Keratinocyte (primary cell): Measurements from ENCODE around the gene AHRR. TPM values are rescaled to one million over a fixed set of nuclear protein-coding genes. Genes with fewer than 3 reads are reported as not detected.

ENCODE experiments used
- DNase-seq: peaks from one replicate; pipeline ENCODE4 v3.0.0-alpha.2; 2011; ENCODE audit warnings: low read depth, missing footprints, low spot score
- FAIRE-seq: peaks from 2 replicates; lab custom pipeline; 2011; peaks lifted over from hg19 to GRCh38; lab: Jason Lieb, UNC
- H2AFZ ChIP-seq: 2 replicates; pipeline ENCODE4 v1.6.0; 2012; ENCODE audit warnings: low read length, control low read depth, inconsistent platforms; ENCODE audit not compliant: control insufficient read depth
- H3K27ac ChIP-seq: 2 replicates; pipeline ENCODE4 v1.5.1; 2011; ENCODE audit warnings: low read length; ENCODE audit not compliant: control insufficient read depth, insufficient read depth
- H3K27me3 ChIP-seq: 3 replicates; pipeline ENCODE4 v1.6.0; 2011; ENCODE audit warnings: low read length; ENCODE audit not compliant: control insufficient read depth, insufficient read depth; ENCODE audit errors: extremely low read depth
- H3K36me3 ChIP-seq, 2 experiments: 2 replicates in 1 of 2; 3 replicates in 1 of 2; pipeline ENCODE4 v1.5.1; 2011; ENCODE audit warnings: low read length in 2 of 2, mild to moderate bottlenecking in 1 of 2; ENCODE audit not compliant: control insufficient read depth in 2 of 2, insufficient read depth in 2 of 2; ENCODE audit errors: extremely low read depth in 1 of 2
- H3K4me1 ChIP-seq: 3 replicates; pipeline ENCODE4 v1.5.1; 2011; ENCODE audit warnings: low read length; ENCODE audit not compliant: control insufficient read depth, insufficient read depth; ENCODE audit errors: extremely low read depth
- H3K4me2 ChIP-seq: 3 replicates; pipeline ENCODE4 v1.6.0; 2011; ENCODE audit warnings: low read depth, low read length; ENCODE audit not compliant: control insufficient read depth, insufficient read depth; ENCODE audit errors: extremely low read depth
- H3K4me3 ChIP-seq, 3 experiments: fragments of 200-600 bp in 1 of 3; sonication (generic) in 1 of 3; 2 replicates in 2 of 3; 3 replicates in 1 of 3; pipeline ENCODE4 v1.5.1; 2011 to 2016; ENCODE audit warnings: low read length in 3 of 3, mild to moderate bottlenecking in 3 of 3, control low read depth in 2 of 3, inconsistent platforms in 1 of 3, low read depth in 1 of 3, mixed read lengths in 1 of 3, mixed run types in 1 of 3, moderate library complexity in 1 of 3; ENCODE audit not compliant: control insufficient read depth in 2 of 3, insufficient read depth in 2 of 3; ENCODE audit errors: extremely low read depth in 1 of 3
- H3K79me2 ChIP-seq: 2 replicates; pipeline ENCODE4 v1.6.0; 2012; ENCODE audit warnings: low read length; ENCODE audit not compliant: control insufficient read depth, insufficient read depth
- H3K9ac ChIP-seq: 3 replicates; pipeline ENCODE4 v1.6.0; 2011; ENCODE audit warnings: low read length; ENCODE audit not compliant: control insufficient read depth, insufficient read depth; ENCODE audit errors: extremely low read depth
- H3K9me1 ChIP-seq: 3 replicates; pipeline ENCODE4 v1.6.0; 2011; ENCODE audit warnings: low read length; ENCODE audit not compliant: control insufficient read depth, insufficient read depth; ENCODE audit errors: extremely low read depth
- H3K9me3 ChIP-seq: 2 replicates; pipeline ENCODE4 v1.5.1; 2012; ENCODE audit warnings: low read depth, low read length; ENCODE audit not compliant: control insufficient read depth
- H4K20me1 ChIP-seq: 3 replicates; pipeline ENCODE4 v1.6.0; 2011; ENCODE audit warnings: low read length; ENCODE audit not compliant: control insufficient read depth, insufficient read depth; ENCODE audit errors: extremely low read depth
- EZH2 ChIP-seq: IDR thresholded peaks from one replicate; pipeline ENCODE4 v1.6.1; 2012; ENCODE audit warnings: inconsistent platforms, mild to moderate bottlenecking, low read length, moderate library complexity
- dilution Hi-C: fragments of 300-500 bp; cut with MboI; formaldehyde crosslinking; loops from one replicate; pipeline ENCODE4 v1.7.0; 2020; ENCODE audit warnings: low sequenced_read_pairs; ENCODE audit not compliant: extremely low pct_ligation_motif_present
- polyA plus RNA-seq, 5 experiments: library from polyadenylated mRNA; depleted of rRNA in 3 of 5; stranded (reverse) in 3 of 5; stranded (forward) in 1 of 5; unstranded in 1 of 5; fragments of >200 nt; gene quantifications; 1 replicate in 1 of 5; 2 replicates in 3 of 5; 3 replicates in 1 of 5; pipeline versions ENCODE4 v1.2.1 to v1.2.3, GENCODE V29; 2011 to 2012; ENCODE audit warnings: missing spikeins in 2 of 5, low read depth in 1 of 5, low replicate concordance in 1 of 5
- TF ChIP-seq, protein P1 (sequence below), 3 experiments: IDR thresholded peaks in 1 of 3; conservative IDR thresholded peaks in 1 of 3; optimal IDR thresholded peaks in 1 of 3; 2 replicates in 2 of 3; 3 replicates in 1 of 3; pipeline versions ENCODE3 to v1.5.1; 2011; ENCODE audit warnings: low read length in 3 of 3, mild to moderate bottlenecking in 3 of 3, moderate library complexity in 2 of 3, control low read depth in 1 of 3, inconsistent platforms in 1 of 3; ENCODE audit not compliant: insufficient read depth in 2 of 3; ENCODE audit errors: extremely low read depth in 1 of 3

Gene AHRR
- polyA plus RNA-seq, 1 donor (not counting 4 experiments of a cell fraction or from before 2014, with no cell fraction given), result 0.24 TPM

DNA sequence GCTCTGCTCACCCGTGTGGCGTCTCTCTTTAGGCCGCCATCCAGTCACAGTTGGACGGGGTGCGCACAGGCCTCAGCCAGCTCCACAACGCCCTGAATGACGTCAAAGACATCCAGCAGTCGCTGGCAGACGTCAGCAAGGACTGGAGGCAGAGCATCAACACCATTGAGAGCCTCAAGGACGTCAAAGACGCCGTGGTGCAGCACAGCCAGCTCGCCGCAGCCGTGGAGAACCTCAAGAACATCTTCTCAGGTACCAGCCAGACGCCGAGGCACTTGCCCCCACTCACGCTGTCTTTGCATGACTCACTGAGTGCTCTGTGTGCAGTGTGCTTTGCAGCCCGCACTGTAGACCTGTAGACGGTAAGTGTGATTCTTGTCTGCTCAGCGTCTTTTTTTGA, 126.0 kb downstream of the AHRR start:
- no peak for DNase-seq
- Histone ChIP-seq H3K9ac (no peak overlapping the region), H2AFZ (no peak overlapping the region), H3K4me2 (no peak overlapping the region), H3K79me2 (peaks cover 22% of the 10 kb centered on the region), H3K9me1 (no peaks in the 10 kb centered on the region), H3K36me3 (peaks cover 14 to 25% of the 10 kb centered on the region in 2 experiments), H3K9me3 (peaks cover 5% of the 10 kb centered on the region), H3K4me3 (no peak overlapping the region), H3K27me3 (no peaks in the 10 kb centered on the region), H3K4me1 (peaks cover 11% of the 10 kb centered on the region), H3K27ac (no peak overlapping the region), H4K20me1 (no peaks in the 10 kb centered on the region)
- dilution Hi-C loops, result no loop called here
- TF ChIP-seq, protein P1, sequence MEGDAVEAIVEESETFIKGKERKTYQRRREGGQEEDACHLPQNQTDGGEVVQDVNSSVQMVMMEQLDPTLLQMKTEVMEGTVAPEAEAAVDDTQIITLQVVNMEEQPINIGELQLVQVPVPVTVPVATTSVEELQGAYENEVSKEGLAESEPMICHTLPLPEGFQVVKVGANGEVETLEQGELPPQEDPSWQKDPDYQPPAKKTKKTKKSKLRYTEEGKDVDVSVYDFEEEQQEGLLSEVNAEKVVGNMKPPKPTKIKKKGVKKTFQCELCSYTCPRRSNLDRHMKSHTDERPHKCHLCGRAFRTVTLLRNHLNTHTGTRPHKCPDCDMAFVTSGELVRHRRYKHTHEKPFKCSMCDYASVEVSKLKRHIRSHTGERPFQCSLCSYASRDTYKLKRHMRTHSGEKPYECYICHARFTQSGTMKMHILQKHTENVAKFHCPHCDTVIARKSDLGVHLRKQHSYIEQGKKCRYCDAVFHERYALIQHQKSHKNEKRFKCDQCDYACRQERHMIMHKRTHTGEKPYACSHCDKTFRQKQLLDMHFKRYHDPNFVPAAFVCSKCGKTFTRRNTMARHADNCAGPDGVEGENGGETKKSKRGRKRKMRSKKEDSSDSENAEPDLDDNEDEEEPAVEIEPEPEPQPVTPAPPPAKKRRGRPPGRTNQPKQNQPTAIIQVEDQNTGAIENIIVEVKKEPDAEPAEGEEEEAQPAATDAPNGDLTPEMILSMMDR (optimal IDR thresholded peaks at IDR 0.05 in 1 of 3, IDR thresholded peaks at IDR 0.05 in 1 of 3, conservative IDR thresholded peaks at IDR 0.05 in 1 of 3; ENCODE audit: extremely low read depth in 1 of 3, insufficient read depth in 2 of 3, low read length in 3 of 3), result no peak
- TF ChIP-seq EZH2, result no peak
- FAIRE-seq, result no peak

DNA sequence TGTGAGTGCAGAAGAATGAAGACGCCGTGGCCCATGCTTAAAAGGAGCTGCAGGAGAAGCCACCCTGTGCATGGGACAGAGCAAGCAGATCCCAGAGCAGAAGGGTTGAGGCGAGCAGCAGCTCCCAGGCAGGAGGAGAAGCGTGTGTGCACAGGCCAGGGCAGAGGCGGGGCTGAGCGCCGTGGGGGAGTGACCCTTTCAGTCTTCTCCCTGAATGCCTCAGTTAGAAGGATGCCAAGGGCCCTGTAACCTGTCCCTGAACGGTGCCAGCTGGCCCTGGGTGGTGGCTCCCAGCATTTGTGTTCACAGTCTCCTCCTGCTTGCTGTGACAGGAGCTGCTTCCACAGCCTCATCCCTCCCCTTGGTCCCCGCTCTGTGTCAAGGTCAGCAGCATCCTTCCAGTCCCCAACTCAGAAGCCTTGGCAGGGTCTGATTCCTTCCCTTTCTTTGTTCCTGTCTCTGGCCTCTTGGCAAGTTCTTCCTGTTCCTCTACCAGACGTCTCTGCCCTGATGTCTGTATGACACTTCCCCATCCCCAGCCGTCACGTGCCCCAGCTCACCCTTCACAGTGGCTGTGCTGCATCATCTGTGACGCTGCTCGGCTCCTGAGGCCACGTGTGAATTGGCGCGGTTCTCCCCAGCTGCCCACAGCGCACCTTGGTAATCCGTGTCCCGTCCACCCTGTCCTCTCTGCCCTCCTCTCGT, 126.7 kb downstream of the AHRR start:
- Histone ChIP-seq H4K20me1 (no peaks in the 10 kb centered on the region), H3K9me1 (no peaks in the 10 kb centered on the region), H3K4me2 (no peak overlapping the region), H3K9me3 (peaks cover 5% of the 10 kb centered on the region), H3K4me3 (no peak overlapping the region), H3K9ac (no peak overlapping the region), H3K79me2 (peaks cover 21% of the 10 kb centered on the region), H3K27ac (no peak overlapping the region), H2AFZ (no peak overlapping the region), H3K36me3 (peaks cover 17 to 25% of the 10 kb centered on the region in 2 experiments), H3K27me3 (no peaks in the 10 kb centered on the region), H3K4me1 (peaks cover 11% of the 10 kb centered on the region)
- DNase-seq, result no peak
- TF ChIP-seq, protein P1 (optimal IDR thresholded peaks at IDR 0.05 in 1 of 3, IDR thresholded peaks at IDR 0.05 in 1 of 3, conservative IDR thresholded peaks at IDR 0.05 in 1 of 3; ENCODE audit: extremely low read depth in 1 of 3, insufficient read depth in 2 of 3, low read length in 3 of 3), result no peak
- TF ChIP-seq EZH2, result no peak
- dilution Hi-C loops, result no loop called here
- FAIRE-seq, result no peak
